NCI-H524 (cell line): Measurements from ENCODE around the gene SBF2.
"Not testable (repeated sequence)": the region's sequence is repeated elsewhere in the genome, so short reads cannot be mapped to it uniquely, and the experiment has no call there.

ENCODE experiments used
- DNase-seq, 2 experiments: peaks; one replicate each; lab custom pipeline; 2025; lab: John Stamatoyannopoulos, UW

Gene SBF2

DNA sequence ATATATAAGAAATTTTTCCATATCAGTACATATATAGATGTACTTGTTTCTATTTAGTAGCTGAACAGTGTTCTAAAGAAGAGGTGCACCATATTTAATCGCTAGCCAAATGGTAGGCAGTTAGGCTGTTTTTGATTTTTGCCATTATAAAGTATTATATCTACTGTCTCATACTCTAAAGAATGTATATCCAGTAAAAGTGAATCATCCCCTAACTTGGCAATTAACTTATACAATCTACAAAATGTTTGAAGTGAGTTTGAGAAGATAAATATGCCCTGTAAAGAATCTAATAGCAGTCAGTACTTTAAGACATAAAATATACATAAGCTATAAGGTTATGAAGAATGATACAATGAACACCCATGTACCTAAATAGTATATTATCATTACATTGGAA, 338.6 kb downstream of the SBF2 start:
- no peak for DNase-seq

DNA sequence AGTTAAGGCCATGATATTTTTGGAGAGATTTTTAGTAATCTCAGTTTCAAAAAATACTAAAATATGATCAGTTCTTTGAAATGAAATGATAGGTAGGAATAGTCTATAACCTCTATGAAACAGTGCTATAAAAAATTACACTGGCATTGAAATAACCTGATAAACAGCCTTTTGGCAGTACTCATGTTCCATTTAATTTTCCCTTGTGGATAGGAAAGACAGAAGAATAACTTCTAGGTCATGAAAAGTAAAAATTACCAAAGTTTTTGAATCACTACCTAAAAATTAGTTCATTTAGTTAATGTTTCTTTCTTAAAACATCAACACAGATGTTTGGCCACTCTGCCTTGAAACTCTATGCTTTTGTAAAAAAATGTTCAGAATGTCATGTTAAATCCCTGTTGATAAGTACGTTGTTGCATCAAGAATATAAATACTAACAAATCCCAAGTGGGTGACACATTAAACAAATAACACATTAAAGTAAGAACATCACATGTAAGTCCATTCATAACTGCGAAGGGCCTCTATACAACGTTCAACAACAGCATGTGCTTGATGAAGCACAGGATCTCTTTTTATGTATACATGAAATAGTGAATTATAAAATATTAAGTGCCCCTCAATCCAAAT, 339.9 kb downstream of the SBF2 start:
- no peak for DNase-seq

DNA sequence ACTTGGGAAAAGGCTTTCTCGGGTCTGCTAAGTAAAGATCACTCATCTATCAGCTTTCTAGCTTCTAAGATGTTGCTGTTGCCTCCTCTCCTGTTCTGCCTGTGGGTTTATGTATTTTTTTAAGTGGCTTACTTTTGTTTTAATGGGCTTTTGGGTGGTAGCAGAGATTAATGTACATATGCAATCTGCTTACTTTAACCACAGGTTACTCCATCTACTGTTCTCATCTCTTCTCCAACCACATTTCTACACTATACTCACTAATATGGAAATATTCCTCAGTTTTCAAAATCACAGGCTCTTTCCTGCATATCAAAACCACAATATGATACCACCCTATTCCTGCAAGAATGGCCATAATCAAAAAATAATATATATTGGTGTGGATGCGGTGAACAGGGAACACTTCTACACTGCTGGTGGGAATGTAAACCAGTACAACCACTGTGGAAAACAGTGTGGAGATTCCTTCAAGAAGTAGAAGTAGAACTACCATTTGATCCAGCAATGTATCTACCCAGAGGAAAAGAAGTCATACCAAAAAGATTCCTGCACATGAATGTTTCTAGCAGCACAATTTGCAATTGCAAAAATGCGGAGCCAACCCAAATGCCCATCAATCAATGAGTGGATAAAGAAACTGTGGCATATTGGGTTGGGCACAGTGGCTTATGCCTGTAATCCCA, 341.4 kb downstream of the SBF2 start:
- DNase-seq: no peak

DNA sequence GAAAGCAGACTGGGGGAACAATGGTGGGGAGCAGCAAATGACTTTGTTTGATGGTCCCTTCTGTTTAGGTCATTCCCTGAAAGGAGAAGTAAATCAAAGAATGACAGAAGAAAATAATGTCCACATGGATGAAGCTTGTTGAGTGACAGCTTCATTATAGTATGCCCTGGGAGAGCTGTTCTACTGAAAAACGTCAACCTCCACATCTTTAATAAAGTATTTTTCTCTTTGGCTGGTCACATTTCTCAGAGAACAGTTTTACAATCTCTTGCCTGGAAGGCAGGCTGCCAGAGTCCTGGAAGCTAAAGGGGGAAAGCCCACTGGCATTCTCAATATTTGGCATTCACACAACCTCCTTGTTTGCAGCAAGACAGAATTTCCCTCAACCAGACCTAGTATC, 342.2 kb downstream of the SBF2 start:
- DNase-seq: no peak

DNA sequence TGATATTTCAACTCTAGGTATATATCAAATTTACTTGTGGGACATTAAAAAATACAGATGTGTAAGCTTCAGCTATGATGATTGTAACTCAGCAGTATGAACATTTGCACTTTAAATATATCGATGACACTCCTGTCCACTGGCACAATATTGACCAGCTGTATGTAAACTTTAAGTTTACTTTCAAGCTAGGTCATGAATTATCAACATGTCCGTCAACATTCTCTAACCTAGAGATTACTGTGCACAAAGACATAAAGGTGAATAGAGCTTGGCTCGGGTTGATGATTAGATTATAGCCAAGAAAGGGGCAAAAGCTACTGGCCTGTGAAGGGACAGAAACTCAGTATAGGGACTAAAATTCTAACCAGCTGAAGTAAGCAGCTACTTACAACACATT, 343.6 kb downstream of the SBF2 start:
- DNase-seq: no peak

DNA sequence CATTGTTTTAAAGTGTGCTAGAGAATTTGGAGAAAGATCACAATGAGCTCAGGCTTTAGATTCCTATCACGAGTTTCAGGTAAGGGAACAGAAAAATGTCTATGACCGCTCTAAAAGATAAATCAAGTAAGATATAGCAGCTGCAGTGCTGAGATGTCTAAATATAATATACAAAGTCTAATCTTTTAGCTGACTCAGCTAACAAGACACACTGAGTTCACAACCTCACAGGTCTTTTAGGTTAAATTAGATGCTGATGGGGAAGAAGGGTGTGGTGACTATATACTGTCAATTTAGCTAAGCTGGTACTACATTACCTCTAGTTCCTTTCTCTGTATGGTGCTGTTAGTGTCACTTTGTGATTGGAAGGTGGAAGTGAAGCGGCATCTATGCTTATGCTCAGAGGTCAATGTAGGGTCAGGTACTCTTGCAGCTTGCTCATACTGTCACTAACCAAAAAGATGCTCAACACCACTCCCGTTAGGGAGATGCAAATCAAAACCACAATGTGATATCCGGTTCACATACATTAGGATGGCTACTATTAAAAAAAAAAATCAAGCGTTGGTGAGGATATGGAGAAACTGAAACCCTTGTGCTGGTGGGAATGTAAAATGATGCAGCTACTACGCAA, 346.7 kb downstream of the SBF2 start:
- no peak for DNase-seq

DNA sequence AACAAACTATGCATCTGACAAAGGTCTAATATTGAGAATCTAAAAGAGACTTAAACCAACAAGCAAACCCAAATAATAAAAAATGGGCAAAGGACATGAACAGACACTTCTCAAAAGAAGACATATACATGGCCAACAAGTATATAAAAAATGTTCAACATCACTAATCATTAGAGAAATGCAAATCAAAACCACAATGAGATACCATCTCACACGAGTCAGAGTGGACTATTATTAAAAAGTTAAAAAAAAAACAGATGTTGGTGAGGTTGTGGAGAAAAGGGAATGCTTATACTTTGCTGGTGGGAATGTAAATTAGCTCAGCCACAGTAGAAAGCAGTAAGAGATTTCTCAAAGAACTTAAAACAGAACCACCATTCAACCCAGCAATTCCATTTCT, 348.3 kb downstream of the SBF2 start:
- DNase-seq: not testable (repeated sequence)

DNA sequence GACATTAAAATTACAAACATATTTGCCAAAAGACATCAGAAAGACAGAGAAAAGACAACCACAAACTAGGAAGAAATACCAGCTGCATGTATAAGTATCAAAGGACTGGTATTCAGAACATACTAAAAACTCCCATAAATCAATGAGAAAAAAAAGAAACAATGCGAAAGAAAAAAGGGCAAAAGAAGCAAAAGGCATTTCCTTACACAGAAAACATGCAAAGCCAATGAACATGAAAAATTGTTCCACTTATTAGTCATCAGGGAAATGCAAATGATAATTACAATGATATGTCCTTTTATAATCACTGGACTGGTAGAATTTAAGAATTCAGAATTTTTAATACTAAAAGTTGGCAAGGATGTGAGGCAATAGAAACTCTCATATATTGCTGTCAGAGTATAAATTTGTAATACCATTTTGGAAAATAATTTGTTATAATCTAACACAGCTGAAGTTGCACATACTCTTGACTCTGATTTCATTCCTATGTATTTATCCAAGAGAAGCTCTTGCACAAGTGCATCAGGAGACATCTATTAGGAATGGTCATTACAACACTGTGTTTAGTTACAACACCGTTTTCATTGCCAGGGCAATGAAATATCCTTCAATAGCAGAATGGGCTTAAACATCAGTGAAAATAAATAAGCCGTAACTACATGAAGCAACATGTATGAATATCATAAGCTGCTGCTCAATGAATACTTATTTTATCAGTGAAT, 350.5 kb downstream of the SBF2 start:
- no peak for DNase-seq

DNA sequence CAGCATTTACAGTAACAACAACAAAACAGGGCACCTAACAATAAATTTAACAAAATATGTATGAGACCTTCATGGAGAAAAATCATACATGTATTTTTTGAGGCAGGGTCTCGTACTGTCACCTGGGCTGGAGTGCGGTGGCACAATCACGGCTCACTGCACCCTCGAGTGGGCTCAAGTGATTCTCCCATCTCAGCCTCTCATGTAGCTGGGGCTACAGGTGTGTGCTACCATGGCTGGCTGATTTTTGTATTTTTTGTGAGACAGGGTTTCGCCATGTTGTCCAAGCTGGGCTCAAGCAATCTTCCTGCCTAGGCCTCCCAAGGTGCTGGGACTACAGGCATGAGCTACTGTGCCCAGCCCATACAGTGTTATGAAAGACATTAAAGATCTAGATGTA, 352.0 kb downstream of the SBF2 start:
- DNase-seq: no peak

DNA sequence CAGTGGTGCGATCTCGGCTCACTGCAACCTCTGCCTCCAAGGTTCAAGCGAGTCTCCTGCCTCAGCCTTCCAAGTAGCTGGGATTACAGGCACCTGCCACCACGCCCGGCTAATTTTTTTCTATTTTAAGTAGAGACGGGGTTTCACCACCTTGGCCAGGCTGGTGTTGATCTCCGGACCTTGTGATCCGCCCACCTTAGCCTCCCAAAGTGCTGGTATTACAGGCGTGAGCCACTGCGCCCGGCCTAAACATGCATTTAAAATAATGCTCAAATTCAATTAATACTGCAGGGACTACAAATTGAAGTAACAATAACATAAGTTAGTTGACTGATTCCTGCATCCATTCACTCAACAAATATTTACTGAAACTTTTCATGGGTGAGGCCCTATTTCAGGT, 354.9 kb downstream of the SBF2 start:
- DNase-seq: not testable (repeated sequence)

DNA sequence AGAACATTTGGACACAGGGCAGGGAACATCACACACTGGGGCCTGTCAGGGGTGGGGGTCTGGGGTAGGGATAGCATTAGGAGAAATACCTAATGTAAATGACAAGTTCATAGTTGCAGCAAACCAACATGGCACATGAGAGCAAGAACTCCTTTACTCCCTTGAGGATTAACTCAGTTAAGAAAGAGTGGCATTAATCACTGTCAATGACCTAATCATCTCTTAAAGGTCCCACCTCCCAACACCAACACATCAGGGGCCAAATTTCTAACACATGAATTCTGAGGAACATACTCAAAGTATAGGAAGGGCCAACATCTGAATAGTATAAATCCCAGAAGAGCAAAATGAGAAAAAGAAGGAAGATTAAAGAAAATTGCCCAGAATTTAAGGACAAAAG, 357.3 kb downstream of the SBF2 start:
- DNase-seq: no peak

DNA sequence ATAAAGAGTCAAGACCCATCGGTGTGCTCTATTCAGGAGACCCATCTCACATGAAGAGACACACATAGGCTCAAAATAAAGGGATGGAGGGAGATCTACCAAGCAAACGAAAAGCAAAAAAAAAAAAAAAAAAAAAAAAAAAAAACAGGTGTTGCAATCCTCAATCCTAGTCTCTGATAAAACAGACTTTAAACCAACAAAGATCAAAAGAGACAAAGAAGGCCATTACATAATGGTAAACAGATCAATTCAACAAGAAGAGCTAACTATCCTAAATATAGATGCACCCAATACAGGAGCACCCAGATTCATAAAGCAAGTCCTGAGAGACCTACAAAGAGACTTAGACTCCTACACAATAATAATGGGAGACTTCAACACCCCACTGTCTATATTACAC, 361.2 kb downstream of the SBF2 start:
- not testable (repeated sequence) for DNase-seq

DNA sequence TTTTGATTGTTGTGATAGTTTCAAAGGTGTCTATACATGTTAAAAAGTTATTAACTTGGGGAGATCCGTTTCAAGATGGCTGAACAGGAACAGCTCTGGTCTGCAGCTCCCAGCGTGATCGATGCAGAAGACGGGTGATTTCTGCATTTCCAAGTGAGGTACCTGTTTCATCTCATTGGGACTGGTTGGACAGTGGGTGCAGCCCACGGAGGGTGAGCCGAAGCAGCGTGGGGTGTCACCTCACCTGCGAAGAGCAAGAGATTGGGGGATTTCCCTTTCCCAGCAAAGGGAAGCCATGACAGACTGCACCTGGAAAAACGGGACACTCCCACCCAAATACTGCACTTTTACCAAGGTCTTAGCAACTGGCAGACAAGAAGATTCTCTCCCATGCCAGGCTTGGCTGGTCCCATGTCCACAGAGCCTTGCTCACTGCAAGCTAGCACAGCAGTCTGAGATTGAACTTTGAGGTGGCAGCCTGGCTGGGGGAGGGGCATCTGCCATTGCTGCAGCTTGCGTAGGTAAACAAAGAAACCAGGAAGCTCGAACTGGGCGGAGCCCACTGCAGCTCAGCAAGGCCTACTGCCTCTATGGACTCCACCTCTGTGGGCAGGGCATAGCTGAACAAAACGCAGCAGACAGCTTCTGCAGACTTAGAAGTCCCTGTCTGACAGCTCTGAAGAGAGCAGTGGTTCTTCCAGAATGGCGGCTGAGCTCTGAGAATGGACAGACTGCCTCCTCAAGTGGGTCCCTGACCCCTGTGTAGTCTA, 363.3 kb downstream of the SBF2 start:
- not testable (repeated sequence) for DNase-seq

DNA sequence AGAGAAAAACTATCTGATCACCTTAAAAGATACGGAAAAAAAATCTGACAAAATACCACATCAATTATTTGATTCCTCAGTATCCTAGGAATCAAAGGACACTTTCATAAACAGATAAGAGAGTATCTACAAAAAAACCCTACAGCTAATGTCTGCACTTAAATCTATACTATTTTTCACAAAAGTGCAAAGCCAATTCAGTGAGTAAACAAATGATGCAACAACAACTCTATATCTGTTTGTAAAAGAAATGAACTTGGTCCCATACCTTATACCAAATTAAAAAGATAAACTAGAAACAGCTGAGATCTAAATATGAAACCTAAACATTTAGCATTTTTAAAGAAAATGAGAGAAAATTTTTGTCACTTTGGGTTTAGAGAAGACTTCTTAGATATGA, 366.3 kb downstream of the SBF2 start:
- DNase-seq: no peak

DNA sequence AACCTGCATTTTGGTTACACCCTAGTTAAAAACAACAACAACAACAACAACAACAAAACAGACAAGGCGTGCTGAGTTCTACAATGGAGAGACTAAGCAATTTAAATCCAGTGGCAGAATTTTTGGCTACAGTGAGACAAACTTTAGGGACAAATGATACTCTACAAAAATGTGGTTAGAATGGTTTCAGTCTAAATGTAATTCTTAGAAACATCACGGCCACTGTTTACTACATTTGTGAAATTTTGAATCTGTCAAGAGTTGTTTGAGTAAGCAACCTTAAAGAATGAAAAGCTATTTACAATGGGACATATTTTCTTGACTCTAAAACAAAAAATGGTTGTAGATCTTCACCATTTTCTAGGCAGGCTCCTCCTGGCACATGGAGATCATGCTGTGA, 370.7 kb downstream of the SBF2 start:
- DNase-seq: no peak

DNA sequence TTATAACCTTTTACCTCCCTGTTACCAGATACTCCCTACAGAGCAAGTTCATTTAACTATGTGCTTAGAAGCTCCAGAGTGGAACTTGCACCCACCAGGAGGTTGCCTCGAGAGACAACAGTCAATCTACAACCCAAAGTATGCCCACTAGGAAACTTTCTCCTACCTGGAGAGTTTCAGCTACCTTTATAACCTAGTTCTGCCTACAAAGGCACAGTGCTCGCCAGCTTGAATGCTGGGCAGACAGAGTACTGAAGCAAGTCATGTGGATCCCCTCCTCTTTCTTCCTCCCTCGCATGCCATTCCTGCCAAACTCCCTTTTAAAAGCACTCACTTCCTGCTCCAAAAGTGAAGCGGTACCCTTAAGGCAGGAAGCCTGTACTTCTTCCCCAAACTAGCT, 371.2 kb downstream of the SBF2 start:
- no peak for DNase-seq

DNA sequence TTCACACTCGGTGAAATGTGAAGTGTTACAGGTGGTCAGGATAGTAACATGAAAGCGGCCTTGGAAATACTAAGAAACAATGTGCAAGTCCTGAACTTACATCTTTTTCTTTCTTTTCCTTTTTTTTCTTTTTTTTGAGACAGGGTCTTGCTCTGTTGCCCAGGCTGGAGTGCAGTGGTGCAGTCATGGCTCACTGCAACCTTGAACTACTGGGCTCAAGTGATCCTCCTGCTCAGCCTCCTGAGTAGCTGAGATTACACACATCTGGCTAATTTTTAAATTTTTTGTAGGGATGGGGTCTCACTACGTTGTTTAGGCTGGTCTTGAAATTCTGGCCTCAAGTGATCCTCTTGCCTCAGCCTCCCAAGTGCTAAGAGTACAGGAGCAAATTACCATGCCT, 377.5 kb downstream of the SBF2 start:
- DNase-seq: no peak

DNA sequence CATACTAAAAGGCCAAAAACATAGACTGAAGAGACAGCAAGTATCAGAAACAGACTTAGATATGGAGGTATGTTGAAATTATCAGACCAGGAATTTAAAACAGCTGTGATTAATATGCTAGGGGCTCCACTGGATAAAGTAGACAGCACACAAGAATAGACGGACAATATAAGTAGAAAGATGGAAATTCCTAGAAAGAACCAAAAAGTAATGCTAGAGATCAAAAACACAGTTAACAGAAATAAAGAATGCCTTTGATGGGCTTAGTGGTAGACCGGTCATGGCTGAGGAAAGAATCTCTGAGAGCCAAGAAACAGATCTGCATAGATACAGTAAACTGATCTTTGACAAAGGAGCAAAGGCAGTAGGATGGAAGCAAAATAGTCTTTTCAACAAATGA, 380.0 kb downstream of the SBF2 start:
- no peak for DNase-seq

DNA sequence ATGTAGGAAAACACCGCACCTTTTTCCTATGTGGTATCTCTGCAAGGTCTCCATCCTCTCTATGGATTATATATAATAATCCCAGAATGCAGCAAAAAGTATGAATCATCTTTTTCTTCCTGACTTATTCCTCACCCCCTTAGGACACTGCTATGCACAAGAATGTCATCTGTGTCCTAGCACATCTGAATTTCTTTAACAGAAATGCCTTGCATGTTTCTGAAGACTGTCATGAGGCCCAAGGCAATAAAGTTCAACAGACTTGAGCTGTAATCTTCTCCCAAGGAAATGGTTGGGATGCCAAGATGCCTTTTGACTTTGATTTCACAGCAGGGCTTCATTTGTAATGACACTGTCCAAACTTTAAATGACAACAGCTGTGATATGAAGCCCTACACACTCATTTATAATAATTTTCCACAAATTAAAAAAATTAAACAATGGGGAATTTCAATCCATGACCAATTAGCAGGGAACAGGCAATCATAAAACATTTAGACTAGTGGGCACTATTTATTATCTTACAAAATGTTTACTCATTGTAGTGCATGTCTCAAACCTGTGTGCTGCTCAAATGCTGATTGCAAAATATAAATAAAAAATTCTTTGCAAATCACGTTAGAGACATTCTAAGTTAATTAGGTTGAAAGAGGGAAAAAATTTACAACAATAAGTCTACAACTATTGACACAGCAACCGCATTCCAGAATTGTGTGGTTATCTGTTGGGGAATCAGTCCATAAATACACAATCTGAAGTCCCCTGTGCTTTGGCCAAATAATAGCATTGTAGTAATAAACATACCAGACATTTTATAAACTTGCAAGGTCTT, 387.8 kb downstream of the SBF2 start:
- no peak for DNase-seq

DNA sequence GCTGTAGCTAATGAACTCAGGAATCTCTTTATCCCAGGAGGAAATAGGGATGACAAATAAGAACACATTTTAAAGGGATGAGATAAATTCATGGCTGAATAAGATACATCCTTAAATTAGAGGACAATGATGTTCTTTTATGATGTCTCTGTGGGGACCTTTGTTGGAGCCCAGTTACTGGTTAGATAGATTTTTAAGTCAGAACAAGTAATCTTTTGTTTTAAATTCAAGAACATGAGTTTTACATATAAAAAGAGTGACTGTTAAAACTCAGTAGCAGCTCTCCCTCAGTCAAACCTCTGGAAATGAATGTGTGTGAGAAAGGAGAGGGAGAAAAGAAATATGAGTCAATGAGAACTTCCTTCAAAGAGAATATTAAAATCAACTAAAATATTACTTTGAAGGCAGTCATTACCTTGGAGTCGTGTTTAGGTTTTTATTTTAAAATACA, 388.5 kb downstream of the SBF2 start:
- DNase-seq: no peak

DNA sequence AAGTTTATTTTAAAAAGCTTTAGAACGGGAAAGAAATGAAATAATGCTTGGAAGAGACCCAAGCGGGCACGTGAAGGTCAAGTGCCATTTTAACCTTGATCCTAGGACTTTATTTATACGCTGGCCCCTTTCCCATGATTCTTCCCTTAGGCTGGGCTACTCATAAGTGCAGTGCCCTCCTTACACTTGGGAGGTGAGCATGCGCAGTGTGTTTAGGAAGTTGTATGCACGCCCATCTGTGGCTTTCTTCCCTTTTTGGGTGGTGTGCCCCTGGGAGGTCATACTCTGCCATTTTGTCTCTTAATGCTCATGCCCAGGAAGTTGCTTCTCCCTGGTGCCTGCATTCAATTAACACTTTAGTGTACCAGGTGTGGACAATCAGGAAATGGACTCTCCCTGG, 390.4 kb downstream of the SBF2 start:
- no peak for DNase-seq
